ENCODE measurements around the gene TIGD2.

TIGD2 gene

GRCh38 chr4:89110986-89111832 is at the start of gene TIGD2:
Gene TIGD2 (plus strand): TSS chr4:89111533. CDS start chr4:89112975, 1,442 bp downstream.
- peak; percentile 64 for DNase-seq

- no peak for DNase-seq
Measured at GRCh38 chr4:89064848-89065247, 46.5 kb upstream of the TIGD2 start.

- no peak for DNase-seq
Measured at GRCh38 chr4:89067417-89067816, 43.9 kb upstream of the TIGD2 start.

- no peak for DNase-seq
Measured at GRCh38 chr4:89069481-89069880, 41.9 kb upstream of the TIGD2 start.

- no peak for DNase-seq
Measured at GRCh38 chr4:89070041-89070440, 41.3 kb upstream of the TIGD2 start.

- no peak for DNase-seq
Measured at GRCh38 chr4:89071311-89071710, 40.0 kb upstream of the TIGD2 start.

- DNase-seq = no peak
Measured at GRCh38 chr4:89072921-89073320, 38.4 kb upstream of the TIGD2 start.

- no peak for DNase-seq
Measured at GRCh38 chr4:89077761-89078160, 33.6 kb upstream of the TIGD2 start.

GRCh38 chr4:89078300-89078699 is 33.0 kb upstream of the TIGD2 start:
- DNase-seq = no peak

GRCh38 chr4:89099034-89099433 is 12.3 kb upstream of the TIGD2 start:
- DNase-seq = no peak

- no peak for DNase-seq
Measured at GRCh38 chr4:89099471-89099870, 11.9 kb upstream of the TIGD2 start.

- DNase-seq = no peak
Measured at GRCh38 chr4:89100853-89101252, 10.5 kb upstream of the TIGD2 start.

GRCh38 chr4:89101256-89102161 is 9.8 kb upstream of the TIGD2 start:
- DNase-seq = no peak

GRCh38 chr4:89105726-89106125 is 5.6 kb upstream of the TIGD2 start:
- DNase-seq = no peak

GRCh38 chr4:89108091-89108490 is 3.2 kb upstream of the TIGD2 start:
- DNase-seq = no peak

- no peak for DNase-seq
Measured at GRCh38 chr4:89109841-89110540, 1.3 kb upstream of the TIGD2 start.

GRCh38 chr4:89110541-89110985 is 770 bp upstream of the TIGD2 start:
- DNase-seq = no peak

GRCh38 chr4:89111833-89112563 is 665 bp downstream of the TIGD2 start:
- DNase-seq = no peak

GRCh38 chr4:89113415-89113814 is 2.1 kb downstream of the TIGD2 start:
- DNase-seq = no peak

- no peak for DNase-seq
Measured at GRCh38 chr4:89114100-89114499, 2.8 kb downstream of the TIGD2 start.

GRCh38 chr4:89117115-89117514 is 5.8 kb downstream of the TIGD2 start:
- no peak for DNase-seq

GRCh38 chr4:89119166-89119565 is 7.8 kb downstream of the TIGD2 start:
- no peak for DNase-seq
